Neural cell (in vitro differentiated cells): ENCODE results near the gene SGMS2. TPM values are rescaled to one million over a fixed set of nuclear protein-coding genes. Genes with fewer than 3 reads are reported as not detected.

ENCODE experiments used
- H2AFZ ChIP-seq: fragments of 200-600, 300-800 bp; sonication (generic), shearing (Covaris generic); 2 replicates; pipeline ENCODE4 v1.6.0; 2014; ENCODE audit warnings: low read depth, mild to moderate bottlenecking, antibody characterized with exemption, low read length, moderate library complexity
- H3F3A ChIP-seq: fragments of 200-600 bp; shearing (Covaris generic); 2 replicates; pipeline ENCODE4 v1.6.1; 2016; ENCODE audit warnings: mild to moderate bottlenecking, moderate library complexity, mixed read lengths, antibody characterized with exemption, low read length; ENCODE audit not compliant: insufficient read depth, poor library complexity, severe bottlenecking
- H3K27ac ChIP-seq: fragments of 200-600, 300-800 bp; sonication (generic), shearing (Covaris generic); 2 replicates; pipeline ENCODE4 v1.5.1; 2014; ENCODE audit warnings: mild to moderate bottlenecking, low read length, moderate library complexity
- H3K27me3 ChIP-seq: fragments of 300-800, 200-600 bp; sonication (generic), shearing (Covaris generic); 2 replicates; pipeline ENCODE4 v1.6.0; 2014; ENCODE audit warnings: mild to moderate bottlenecking, low read depth, low read length, moderate library complexity; ENCODE audit not compliant: insufficient read depth
- H3K36me3 ChIP-seq: fragments of 300-800, 200-600 bp; sonication (generic), shearing (Covaris generic); 2 replicates; pipeline ENCODE4 v1.5.1; 2014; ENCODE audit warnings: mild to moderate bottlenecking, antibody characterized with exemption, low read length, moderate library complexity; ENCODE audit not compliant: insufficient read depth
- H3K4me2 ChIP-seq: fragments of 300-800, 200-600 bp; sonication (generic), shearing (Covaris generic); 2 replicates; pipeline ENCODE4 v1.6.0; 2014; ENCODE audit warnings: mild to moderate bottlenecking, low read length
- H3K4me3 ChIP-seq: fragments of 300-800, 200-600 bp; sonication (generic), shearing (Covaris generic); 2 replicates; pipeline ENCODE4 v1.5.1; 2014; ENCODE audit warnings: mild to moderate bottlenecking, low read length, moderate library complexity
- H3K79me2 ChIP-seq: fragments of 200-600 bp; shearing (Covaris generic); replicated peaks from 2 replicates; pipeline ENCODE4 v1.6.0; 2014; ENCODE audit warnings: mild to moderate bottlenecking, low read length, moderate library complexity; ENCODE audit not compliant: insufficient read depth
- H3K9ac ChIP-seq: fragments of 300-800, 200-600 bp; sonication (generic), shearing (Covaris generic); 2 replicates; pipeline ENCODE4 v1.6.1; 2016; ENCODE audit warnings: mild to moderate bottlenecking, low read length, mixed read lengths
- H3K9me2 ChIP-seq: fragments of 200-600 bp; shearing (Covaris generic); 2 replicates; pipeline ENCODE4 v1.6.1; 2016; ENCODE audit warnings: mild to moderate bottlenecking, low read length, mixed read lengths; ENCODE audit not compliant: insufficient read depth
- H3K9me3 ChIP-seq: fragments of 200-600, 300-800 bp; sonication (generic), shearing (Covaris generic); 2 replicates; pipeline ENCODE4 v1.6.1; 2016; ENCODE audit warnings: mild to moderate bottlenecking, mixed run types, low read length, moderate library complexity, mixed read lengths
- H4K20me1 ChIP-seq: fragments of 200-600 bp; shearing (Covaris generic); 2 replicates; pipeline ENCODE4 v1.6.1; 2016; ENCODE audit warnings: mild to moderate bottlenecking, mixed run types; ENCODE audit not compliant: insufficient read depth
- EP300 ChIP-seq: fragments of 450-650 bp; conservative IDR thresholded peaks from 2 replicates; pipeline ENCODE4 v1.6.1; 2014; ENCODE audit warnings: antibody characterized with exemption, mild to moderate bottlenecking, moderate library complexity; ENCODE audit not compliant: poor library complexity, severe bottlenecking
- EZH2 ChIP-seq: fragments of 200-600, 300-800 bp; shearing (Covaris generic), sonication (generic); IDR thresholded peaks from 2 replicates; pipeline ENCODE4 v1.6.1; 2014; ENCODE audit warnings: antibody characterized with exemption, low read length, borderline replicate concordance, mild to moderate bottlenecking; ENCODE audit not compliant: insufficient read depth, poor library complexity, severe bottlenecking
- MXI1 ChIP-seq: fragments of 450-650 bp; conservative IDR thresholded peaks from 2 replicates; pipeline ENCODE4 v1.6.1; 2014; ENCODE audit warnings: antibody characterized with exemption, mild to moderate bottlenecking; ENCODE audit not compliant: poor library complexity, severe bottlenecking
- POLR2AphosphoS5 ChIP-seq: IDR thresholded peaks from 2 replicates; pipeline ENCODE4 v1.6.1; 2012
- RAD21 ChIP-seq: fragments of 450-650 bp; conservative IDR thresholded peaks from 2 replicates; pipeline ENCODE4 v1.6.1; 2014; ENCODE audit warnings: antibody characterized with exemption, mild to moderate bottlenecking, moderate library complexity
- SMC3 ChIP-seq: fragments of 450-650 bp; conservative IDR thresholded peaks from 2 replicates; pipeline ENCODE4 v1.6.1; 2014; ENCODE audit warnings: antibody characterized with exemption, mild to moderate bottlenecking, moderate library complexity; ENCODE audit not compliant: poor library complexity
- TAF1 ChIP-seq: IDR thresholded peaks from 2 replicates; pipeline ENCODE4 v1.6.1; 2012; ENCODE audit warnings: low read depth
- polyA plus RNA-seq: library from polyadenylated mRNA; depleted of rRNA; stranded (reverse); fragments of >200 nt; gene quantifications from 2 replicates; pipeline ENCODE4 v1.2.3, GENCODE V29; 2014
- TF ChIP-seq, protein P1 (sequence below): fragments of 450-650 bp; IDR thresholded peaks from 2 replicates; pipeline ENCODE4 v1.5.1; 2014; ENCODE audit warnings: antibody characterized with exemption, mild to moderate bottlenecking, moderate library complexity; ENCODE audit not compliant: poor library complexity, severe bottlenecking
- TF ChIP-seq, protein P2 (sequence below): IDR thresholded peaks from 2 replicates; pipeline ENCODE4 v1.6.1; 2012; ENCODE audit warnings: borderline replicate concordance

SGMS2 gene
- polyA plus RNA-seq, 1 donor from 2014 or later: 0.15 TPM

DNA sequence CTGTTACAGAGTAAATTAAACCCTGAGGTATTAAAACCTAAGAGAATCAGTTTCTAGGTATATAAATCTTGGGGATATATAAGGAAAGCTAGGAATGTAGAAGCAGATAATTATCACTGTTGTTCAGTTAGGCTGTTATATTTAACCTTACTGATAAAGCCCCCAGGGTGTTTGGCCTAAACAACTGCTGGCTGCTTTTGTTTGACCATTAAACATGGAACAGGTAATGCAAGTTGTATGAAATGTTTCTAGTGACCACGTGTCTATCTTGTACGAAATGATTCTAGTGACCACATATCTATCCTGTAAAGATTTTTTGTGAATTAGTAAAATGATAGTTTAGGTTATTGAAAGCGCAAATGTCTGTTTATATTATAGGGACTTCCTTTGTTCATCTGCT, 52.6 kb downstream of the SGMS2 start:
- TF ChIP-seq, protein P1, sequence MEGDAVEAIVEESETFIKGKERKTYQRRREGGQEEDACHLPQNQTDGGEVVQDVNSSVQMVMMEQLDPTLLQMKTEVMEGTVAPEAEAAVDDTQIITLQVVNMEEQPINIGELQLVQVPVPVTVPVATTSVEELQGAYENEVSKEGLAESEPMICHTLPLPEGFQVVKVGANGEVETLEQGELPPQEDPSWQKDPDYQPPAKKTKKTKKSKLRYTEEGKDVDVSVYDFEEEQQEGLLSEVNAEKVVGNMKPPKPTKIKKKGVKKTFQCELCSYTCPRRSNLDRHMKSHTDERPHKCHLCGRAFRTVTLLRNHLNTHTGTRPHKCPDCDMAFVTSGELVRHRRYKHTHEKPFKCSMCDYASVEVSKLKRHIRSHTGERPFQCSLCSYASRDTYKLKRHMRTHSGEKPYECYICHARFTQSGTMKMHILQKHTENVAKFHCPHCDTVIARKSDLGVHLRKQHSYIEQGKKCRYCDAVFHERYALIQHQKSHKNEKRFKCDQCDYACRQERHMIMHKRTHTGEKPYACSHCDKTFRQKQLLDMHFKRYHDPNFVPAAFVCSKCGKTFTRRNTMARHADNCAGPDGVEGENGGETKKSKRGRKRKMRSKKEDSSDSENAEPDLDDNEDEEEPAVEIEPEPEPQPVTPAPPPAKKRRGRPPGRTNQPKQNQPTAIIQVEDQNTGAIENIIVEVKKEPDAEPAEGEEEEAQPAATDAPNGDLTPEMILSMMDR: no peak
- no peak for TF ChIP-seq EP300
- TF ChIP-seq RAD21: no peak
- TF ChIP-seq SMC3: no peak
- no peak for TF ChIP-seq MXI1
- TF ChIP-seq TAF1: no peak
- H4K20me1 ChIP-seq: no peaks in the 10 kb centered on the region
- no peaks in the 10 kb centered on the region for H3K9me2 ChIP-seq
- no peak overlapping the region for H3K27ac ChIP-seq
- H3K9me3 ChIP-seq: peaks cover 3% of the 10 kb centered on the region
- H3K4me2 ChIP-seq: no peak overlapping the region
- H3K9ac ChIP-seq: no peak overlapping the region
- no peak overlapping the region for H2AFZ ChIP-seq
- H3K27me3 ChIP-seq: no peaks in the 10 kb centered on the region
- H3K36me3 ChIP-seq: no peaks in the 10 kb centered on the region
- H3K79me2 ChIP-seq: no peaks in the 10 kb centered on the region
- no peak overlapping the region for H3K4me3 ChIP-seq
- H3F3A ChIP-seq: no peaks in the 10 kb centered on the region

DNA sequence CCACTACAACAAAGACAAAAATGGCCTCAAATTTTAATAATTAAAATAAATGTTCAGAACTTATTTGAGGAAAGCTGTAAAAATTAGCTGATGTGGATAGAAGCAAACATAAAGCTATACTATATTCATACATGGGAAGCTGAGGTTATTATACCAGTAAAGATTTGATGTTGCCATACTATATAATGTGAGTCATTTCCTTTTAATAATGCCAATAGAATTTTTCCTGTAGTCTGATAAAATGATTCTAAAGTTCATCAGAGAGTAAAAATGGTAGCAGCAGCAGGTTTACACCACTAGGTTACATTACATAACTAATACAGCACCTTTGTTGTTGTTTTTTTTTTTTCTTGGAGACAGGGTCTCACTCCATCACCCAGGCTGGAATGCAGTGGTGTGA, 61.1 kb downstream of the SGMS2 start:
- Histone ChIP-seq H2AFZ (no peak overlapping the region), H3F3A (no peaks in the 10 kb centered on the region), H3K27me3 (no peaks in the 10 kb centered on the region), H3K79me2 (no peaks in the 10 kb centered on the region), H3K9me3 (peaks cover 3% of the 10 kb centered on the region), H3K36me3 (no peaks in the 10 kb centered on the region), H3K9me2 (no peaks in the 10 kb centered on the region), H4K20me1 (no peaks in the 10 kb centered on the region), H3K27ac (no peak overlapping the region), H3K4me2 (no peak overlapping the region), H3K4me3 (no peak overlapping the region), H3K9ac (no peak overlapping the region)
- TF ChIP-seq TAF1 (no peak), RAD21 (no peak), MXI1 (no peak), EP300 (no peak), POLR2AphosphoS5 (no peak), SMC3 (no peak), EZH2 (no peak)
- TF ChIP-seq, protein P2, sequence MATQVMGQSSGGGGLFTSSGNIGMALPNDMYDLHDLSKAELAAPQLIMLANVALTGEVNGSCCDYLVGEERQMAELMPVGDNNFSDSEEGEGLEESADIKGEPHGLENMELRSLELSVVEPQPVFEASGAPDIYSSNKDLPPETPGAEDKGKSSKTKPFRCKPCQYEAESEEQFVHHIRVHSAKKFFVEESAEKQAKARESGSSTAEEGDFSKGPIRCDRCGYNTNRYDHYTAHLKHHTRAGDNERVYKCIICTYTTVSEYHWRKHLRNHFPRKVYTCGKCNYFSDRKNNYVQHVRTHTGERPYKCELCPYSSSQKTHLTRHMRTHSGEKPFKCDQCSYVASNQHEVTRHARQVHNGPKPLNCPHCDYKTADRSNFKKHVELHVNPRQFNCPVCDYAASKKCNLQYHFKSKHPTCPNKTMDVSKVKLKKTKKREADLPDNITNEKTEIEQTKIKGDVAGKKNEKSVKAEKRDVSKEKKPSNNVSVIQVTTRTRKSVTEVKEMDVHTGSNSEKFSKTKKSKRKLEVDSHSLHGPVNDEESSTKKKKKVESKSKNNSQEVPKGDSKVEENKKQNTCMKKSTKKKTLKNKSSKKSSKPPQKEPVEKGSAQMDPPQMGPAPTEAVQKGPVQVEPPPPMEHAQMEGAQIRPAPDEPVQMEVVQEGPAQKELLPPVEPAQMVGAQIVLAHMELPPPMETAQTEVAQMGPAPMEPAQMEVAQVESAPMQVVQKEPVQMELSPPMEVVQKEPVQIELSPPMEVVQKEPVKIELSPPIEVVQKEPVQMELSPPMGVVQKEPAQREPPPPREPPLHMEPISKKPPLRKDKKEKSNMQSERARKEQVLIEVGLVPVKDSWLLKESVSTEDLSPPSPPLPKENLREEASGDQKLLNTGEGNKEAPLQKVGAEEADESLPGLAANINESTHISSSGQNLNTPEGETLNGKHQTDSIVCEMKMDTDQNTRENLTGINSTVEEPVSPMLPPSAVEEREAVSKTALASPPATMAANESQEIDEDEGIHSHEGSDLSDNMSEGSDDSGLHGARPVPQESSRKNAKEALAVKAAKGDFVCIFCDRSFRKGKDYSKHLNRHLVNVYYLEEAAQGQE: no peak
- TF ChIP-seq, protein P1: no peak
